Left renal pelvis (tissue), 4 donors: ENCODE results near the gene VEPH1. TPM values are rescaled to one million over a fixed set of nuclear protein-coding genes. Genes with fewer than 3 reads are reported as not detected.

ENCODE experiments used
- DNase-seq, 4 donors: peaks; one replicate each; pipeline ENCODE4 v3.0.0-alpha.2; 2013; ENCODE audit warnings: low read depth in 4 of 4, low spot score in 3 of 4
- polyA plus RNA-seq, 4 donors: library from polyadenylated mRNA; unstranded; fragments of 120-200 nt; gene quantifications; one replicate each; pipeline ENCODE4 v1.2.1, GENCODE V29; 2013; ENCODE audit not compliant: insufficient read length in 4 of 4

The VEPH1 gene
- polyA plus RNA-seq, 4 donors, result 2.0 to 68.0 (median 57.6) TPM

DNA sequence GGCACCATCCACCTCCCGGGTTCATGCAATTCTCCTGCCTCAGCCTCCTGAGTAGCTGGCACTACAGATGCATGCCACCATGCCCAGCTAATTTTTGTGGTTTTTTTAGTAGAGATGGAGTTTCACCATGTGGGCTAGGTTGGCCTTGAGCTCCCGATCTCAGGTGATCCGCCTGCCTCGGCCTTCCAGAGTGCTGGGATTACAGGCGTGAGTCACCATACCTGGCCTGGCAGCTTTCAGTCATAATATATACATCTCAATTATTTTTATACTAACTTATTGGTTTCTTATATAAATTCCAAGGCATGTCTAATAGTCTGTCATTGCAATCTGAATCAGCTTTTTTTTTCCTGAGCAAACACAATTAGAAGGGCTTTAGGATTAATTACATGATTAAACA, 269.3 kb downstream of the VEPH1 start:
- DNase-seq, result no peak

DNA sequence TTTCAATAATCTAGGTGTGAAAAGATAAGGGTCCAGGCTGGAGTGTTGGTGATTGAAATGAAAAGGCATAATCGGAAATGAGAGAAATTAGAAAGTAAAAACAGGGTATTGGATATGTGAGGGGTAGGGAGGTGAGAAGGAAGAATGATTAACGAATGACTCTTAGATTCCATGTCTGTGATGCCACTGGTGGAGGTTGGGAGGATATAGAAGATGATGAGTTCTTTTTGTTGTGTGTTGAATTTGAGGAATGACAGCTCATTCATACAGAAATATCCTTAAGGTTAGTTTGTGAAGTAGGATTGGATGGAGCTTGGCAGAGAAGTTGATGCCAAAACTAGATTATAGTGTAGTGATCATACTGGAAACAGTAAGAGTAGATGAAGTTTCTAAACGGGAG, 271.1 kb downstream of the VEPH1 start:
- no peak for DNase-seq

DNA sequence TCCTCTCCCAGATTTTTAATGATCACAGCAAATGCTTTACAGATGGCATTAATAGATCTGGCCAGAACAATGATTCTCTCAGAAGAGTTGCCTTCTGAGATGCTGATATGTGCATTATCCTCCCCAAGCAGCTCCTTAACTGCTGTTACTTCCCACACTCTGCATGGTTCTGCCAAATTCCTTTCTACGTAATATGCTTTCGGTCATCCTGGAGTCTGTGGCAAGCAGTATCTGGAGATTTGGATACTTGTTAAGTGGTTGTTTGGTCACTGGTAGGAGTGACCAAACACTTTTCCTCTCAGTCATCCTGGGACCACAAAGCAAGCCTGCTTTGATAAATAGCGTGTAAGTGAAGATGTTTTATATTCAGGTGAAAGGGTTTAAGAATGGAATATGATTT, 272.1 kb downstream of the VEPH1 start:
- DNase-seq, result no peak

DNA sequence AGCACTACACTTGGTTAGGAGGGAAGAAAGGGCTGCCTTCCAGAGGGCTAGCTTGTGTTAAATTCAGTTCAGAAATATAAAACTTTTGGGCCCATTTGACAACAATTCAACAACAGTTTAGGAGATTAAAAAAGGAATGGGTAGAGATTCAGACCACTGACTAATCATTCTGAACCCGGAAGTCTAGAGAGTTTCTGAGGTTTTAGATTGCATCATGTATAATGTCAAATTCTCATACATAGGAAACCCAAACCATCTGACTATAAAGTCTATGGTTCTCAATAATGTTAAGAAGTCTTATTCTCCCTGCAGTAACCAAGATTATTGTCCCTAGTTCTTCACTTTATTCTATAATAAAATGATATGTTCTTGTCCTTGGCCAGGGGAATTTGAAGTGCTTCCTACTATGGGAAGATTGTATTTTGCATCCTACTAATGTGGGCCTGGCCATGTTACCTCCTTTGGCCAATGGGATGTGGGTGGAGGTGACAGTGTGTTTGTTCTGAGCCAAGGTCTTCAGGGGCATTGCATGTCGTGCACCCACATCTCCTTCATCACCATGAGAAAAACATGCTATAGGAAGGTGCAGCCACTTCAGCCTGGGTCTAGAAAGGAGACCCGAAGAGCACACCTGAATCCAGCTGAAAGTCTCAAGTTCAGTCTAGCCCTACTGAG, 276.9 kb downstream of the VEPH1 start:
- no peak for DNase-seq

DNA sequence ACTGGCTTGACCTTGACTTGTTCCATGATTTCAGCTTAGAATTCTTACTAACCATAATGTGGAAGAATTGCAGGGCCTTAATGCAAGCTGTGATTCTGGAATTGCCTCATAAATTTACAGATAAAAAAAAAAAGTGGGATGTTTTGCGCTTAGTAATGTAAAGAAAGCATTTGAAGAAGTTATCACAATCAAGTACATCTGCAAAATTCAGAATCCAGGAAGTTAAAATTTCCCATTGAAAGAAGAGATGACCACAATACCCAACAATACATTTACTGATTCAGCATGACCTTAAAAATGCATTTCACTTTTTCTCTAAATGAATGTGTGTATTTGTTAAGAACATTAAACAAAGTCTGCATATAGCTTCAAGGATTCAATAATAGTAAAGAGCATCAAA, 278.2 kb downstream of the VEPH1 start:
- no peak for DNase-seq

DNA sequence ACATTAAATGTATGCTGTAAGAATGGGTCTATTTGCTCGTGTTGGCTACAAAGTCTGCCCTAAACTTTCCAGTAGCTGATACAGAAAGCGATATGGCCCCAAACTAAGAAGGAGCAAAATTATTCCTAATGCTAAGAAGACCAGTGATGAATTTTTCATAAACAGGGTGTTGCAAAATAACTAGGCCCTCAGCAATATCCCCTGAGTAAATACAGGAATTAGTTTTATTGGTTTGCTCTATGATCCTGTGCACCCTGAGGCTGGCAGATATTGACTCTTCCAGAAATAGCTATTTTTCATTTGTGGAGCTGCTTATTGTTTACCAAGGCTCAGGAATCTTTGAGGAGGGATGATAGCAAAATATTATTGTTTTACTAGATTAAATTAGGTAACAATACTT, 282.3 kb downstream of the VEPH1 start:
- DNase-seq, result no peak

DNA sequence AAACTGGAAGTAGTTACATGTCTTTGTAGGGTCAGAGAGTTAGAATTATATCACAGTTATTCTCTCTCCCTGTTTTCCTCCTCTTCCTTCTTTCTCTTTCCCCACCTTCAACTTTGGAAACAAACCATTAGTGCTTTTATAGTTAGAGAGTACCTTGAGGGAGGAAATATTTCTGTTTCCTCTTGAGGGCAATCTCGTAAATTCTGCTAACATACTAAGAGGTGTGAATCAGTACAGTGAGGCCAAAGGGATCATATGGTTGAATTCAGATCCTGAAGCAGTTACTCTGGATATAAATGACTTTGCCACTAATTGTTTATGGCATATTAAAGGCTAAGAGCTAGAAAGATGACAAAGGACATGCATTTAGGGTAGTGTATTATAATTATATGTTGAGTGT, 283.0 kb downstream of the VEPH1 start:
- no peak for DNase-seq

GRCh38 chr3:157219215-157219614, 284.0 kb downstream of the VEPH1 start:
- DNase-seq, result no peak

Other genes starting within 250 kb of the VEPH1 start
- 10 to 100 TPM in 1 of 4 donors, 1 to 10 TPM in 3; 3.1 to 18.1 (median 5.7) TPM for gene PTX3, start 66.6 kb downstream of the VEPH1 start, polyA plus RNA-seq